Panc1 (cell line): Measurements from ENCODE around the gene ATXN7. TPM values are rescaled to one million over a fixed set of nuclear protein-coding genes. Genes with fewer than 3 reads are reported as not detected.

Source experiments
- ATAC-seq: fragments of 200-7000 bp; cut with Tn5 transposase; 2 replicates; pipeline ENCODE4 v1.9.1; 2020; ENCODE audit warnings: mild to moderate bottlenecking, moderate library complexity
- BruUV-seq: library from RNA; stranded (reverse); fragments of 400-500 nt; replicated peaks from 2 replicates; lab custom pipeline; 2021; lab: Mats Ljungman, UMichigan
- CTCF ChIA-PET: fragments of 300-600 bp; sonication (Branson Sonifier 250); formaldehyde crosslinking; loops from one replicate; lab custom pipeline; 2022; ENCODE audit warnings: antibody characterized with exemption; lab: Charles Lee
- POLR2A ChIA-PET: fragments of 300-600 bp; sonication (Branson Sonifier 250); formaldehyde crosslinking; loops from one replicate; lab custom pipeline; 2022; ENCODE audit warnings: antibody characterized with exemption; lab: Charles Lee
- DNase-seq: peaks from one replicate; pipeline ENCODE4 v3.0.0-alpha.2; 2010; ENCODE audit warnings: low read depth, low spot score
- H3K27ac ChIP-seq: 2 replicates; pipeline ENCODE4 v1.5.1; 2011; ENCODE audit warnings: mild to moderate bottlenecking, low read length, inconsistent platforms
- H3K27me3 ChIP-seq: fragments of 200-500 bp; sonication (Bioruptor generic); 2 replicates; pipeline ENCODE4 v1.6.0; 2014; ENCODE audit warnings: low read length, inconsistent platforms; ENCODE audit not compliant: control insufficient read depth, insufficient read depth
- H3K36me3 ChIP-seq: fragments of 200-500 bp; sonication (Bioruptor generic); 2 replicates; pipeline ENCODE4 v1.5.1; 2014; ENCODE audit warnings: inconsistent platforms, mild to moderate bottlenecking, low read length, moderate library complexity; ENCODE audit not compliant: control insufficient read depth, insufficient read depth
- H3K4me1 ChIP-seq: 2 replicates; pipeline ENCODE4 v1.5.1; 2011; ENCODE audit warnings: inconsistent platforms, mild to moderate bottlenecking, low read length, moderate library complexity; ENCODE audit not compliant: control insufficient read depth, insufficient read depth
- H3K4me3 ChIP-seq, 2 experiments: 2 replicates each; pipeline ENCODE4 v1.5.1; 2011 to 2012; ENCODE audit warnings: low read depth in 2 of 2, low read length in 2 of 2, mild to moderate bottlenecking in 2 of 2, inconsistent platforms in 1 of 2, moderate library complexity in 1 of 2
- H3K9me3 ChIP-seq: fragments of 200-500 bp; sonication (Bioruptor generic); 2 replicates; pipeline ENCODE4 v1.5.1; 2014; ENCODE audit warnings: low read depth, mild to moderate bottlenecking, inconsistent platforms, low read length, moderate library complexity; ENCODE audit not compliant: control insufficient read depth, insufficient read depth
- CTCF ChIP-seq: fragments of 450-650 bp; IDR thresholded peaks from 2 replicates; pipeline ENCODE4 v1.5.1; 2017; ENCODE audit warnings: mild to moderate bottlenecking
- POLR2AphosphoS5 ChIP-seq: IDR thresholded peaks from 2 replicates; pipeline ENCODE4 v1.6.1; 2012; ENCODE audit warnings: mild to moderate bottlenecking, low read depth, low read length, moderate library complexity
- REST ChIP-seq, 2 experiments: IDR thresholded peaks; 2 replicates each; pipeline ENCODE4 v1.6.1; 2011 to 2012; ENCODE audit warnings: low read depth in 2 of 2, control low read depth in 1 of 2, low read length in 1 of 2, mild to moderate bottlenecking in 1 of 2, moderate library complexity in 1 of 2; ENCODE audit not compliant: insufficient read depth in 1 of 2
- SIN3A ChIP-seq: IDR thresholded peaks from 2 replicates; pipeline ENCODE4 v1.6.1; 2012; ENCODE audit warnings: low read depth, mild to moderate bottlenecking, low read length, moderate library complexity, borderline replicate concordance; ENCODE audit not compliant: insufficient read depth
- TCF7L2 ChIP-seq: IDR thresholded peaks from 2 replicates; pipeline ENCODE4 v1.6.1; 2011; ENCODE audit warnings: mild to moderate bottlenecking, low read depth, low read length, inconsistent platforms
- in situ Hi-C: cut with HindIII; loops from 2 replicates; pipeline ENCODE4 v1.10.0; 2016; ENCODE audit warnings: low sequenced_read_pairs, low pct_unique_long_range_greater_than_20kb
- intact Hi-C: fragments of 100-400 bp; cut with micrococcal nuclease; formaldehyde crosslinking; loops from one replicate; pipeline ENCODE4 v1.10.0; 2022; ENCODE audit not compliant: unreplicated experiment
- total RNA-seq: library from RNA; stranded (reverse); gene quantifications from one replicate; pipeline ENCODE4 v1.2.1, GENCODE V29; 2021; ENCODE audit not compliant: unreplicated experiment

The ATXN7 gene
- total RNA-seq, 1 experiment from 2014 or later: 17.3 TPM

GRCh38 chr3:63968612-63969350 is 105.1 kb downstream of the ATXN7 start:
- Histone ChIP-seq H3K27ac (no peak overlapping the region), H3K27me3 (no peaks in the 10 kb centered on the region), H3K36me3 (no peaks in the 10 kb centered on the region), H3K9me3 (no peaks in the 10 kb centered on the region), H3K4me3 (no peak overlapping the region), H3K4me1 (no peaks in the 10 kb centered on the region)
- POLR2A ChIA-PET: no interaction called here
- no peak for DNase-seq
- in situ Hi-C loops (no loop called here), intact Hi-C loops (no loop called here)
- TF ChIP-seq TCF7L2 (no peak), CTCF (no peak), POLR2AphosphoS5 (no peak), REST (IDR thresholded peaks at IDR 0.05; ENCODE audit: insufficient read depth in 1 of 2, low read depth in 2 of 2, low read length in 1 of 2) (no peak), SIN3A (no peak)
- BruUV-seq: no TSS peak
- ATAC-seq: no peak
- CTCF ChIA-PET: no interaction called here

GRCh38 chr3:63969876-63970275 is 106.2 kb downstream of the ATXN7 start:
- ChIA-PET CTCF (no interaction called here), POLR2A (no interaction called here)
- no peak for ATAC-seq

More at GRCh38 chr3:63969876-63970275, 106.2 kb downstream of the ATXN7 start:
- intact Hi-C loops: no loop called here
- DNase-seq: no peak
- no peak for TF ChIP-seq TCF7L2
- no peak for TF ChIP-seq REST (IDR thresholded peaks at IDR 0.05; ENCODE audit: insufficient read depth in 1 of 2, low read depth in 2 of 2, low read length in 1 of 2)
- no peak for TF ChIP-seq SIN3A
- TF ChIP-seq POLR2AphosphoS5: no peak
- TF ChIP-seq CTCF: no peak
- no peak overlapping the region for H3K4me3 ChIP-seq
- in situ Hi-C loops: no loop called here
- no peaks in the 10 kb centered on the region for H3K9me3 ChIP-seq
- no peaks in the 10 kb centered on the region for H3K27me3 ChIP-seq
- BruUV-seq: no TSS peak
- H3K27ac ChIP-seq: no peak overlapping the region
- no peaks in the 10 kb centered on the region for H3K36me3 ChIP-seq
- no peaks in the 10 kb centered on the region for H3K4me1 ChIP-seq
